Keratinocyte (primary cell): Measurements from ENCODE around the gene RNF149.

ENCODE experiments used
- EZH2 ChIP-seq: IDR thresholded peaks from one replicate; pipeline ENCODE4 v1.6.1; 2012; ENCODE audit warnings: inconsistent platforms, mild to moderate bottlenecking, low read length, moderate library complexity
- TF ChIP-seq, protein P1 (sequence below), 3 experiments: IDR thresholded peaks in 1 of 3; conservative IDR thresholded peaks in 1 of 3; optimal IDR thresholded peaks in 1 of 3; 2 replicates in 2 of 3; 3 replicates in 1 of 3; pipeline versions ENCODE3 to v1.5.1; 2011; ENCODE audit warnings: low read length in 3 of 3, mild to moderate bottlenecking in 3 of 3, moderate library complexity in 2 of 3, control low read depth in 1 of 3, inconsistent platforms in 1 of 3; ENCODE audit not compliant: insufficient read depth in 2 of 3; ENCODE audit errors: extremely low read depth in 1 of 3

DNA sequence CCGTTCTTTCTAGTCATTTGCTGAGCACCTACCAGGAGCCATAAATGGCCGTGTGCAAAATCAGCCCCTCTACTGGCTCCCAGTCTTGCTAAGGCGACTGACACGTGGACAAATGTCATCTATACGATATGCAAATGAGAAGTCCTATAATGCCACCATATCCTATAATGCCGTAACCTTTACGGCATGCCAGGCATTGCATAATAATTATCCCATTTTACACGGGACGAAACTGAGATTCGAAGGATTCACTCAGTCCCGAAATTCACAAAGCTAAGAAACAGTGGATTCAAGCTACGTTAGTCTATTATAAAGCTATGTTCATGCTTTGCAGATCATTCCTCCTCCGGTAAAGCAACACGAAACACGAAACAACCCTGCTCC is 34.1 kb upstream of the RNF149 start:
- TF ChIP-seq, protein P1, sequence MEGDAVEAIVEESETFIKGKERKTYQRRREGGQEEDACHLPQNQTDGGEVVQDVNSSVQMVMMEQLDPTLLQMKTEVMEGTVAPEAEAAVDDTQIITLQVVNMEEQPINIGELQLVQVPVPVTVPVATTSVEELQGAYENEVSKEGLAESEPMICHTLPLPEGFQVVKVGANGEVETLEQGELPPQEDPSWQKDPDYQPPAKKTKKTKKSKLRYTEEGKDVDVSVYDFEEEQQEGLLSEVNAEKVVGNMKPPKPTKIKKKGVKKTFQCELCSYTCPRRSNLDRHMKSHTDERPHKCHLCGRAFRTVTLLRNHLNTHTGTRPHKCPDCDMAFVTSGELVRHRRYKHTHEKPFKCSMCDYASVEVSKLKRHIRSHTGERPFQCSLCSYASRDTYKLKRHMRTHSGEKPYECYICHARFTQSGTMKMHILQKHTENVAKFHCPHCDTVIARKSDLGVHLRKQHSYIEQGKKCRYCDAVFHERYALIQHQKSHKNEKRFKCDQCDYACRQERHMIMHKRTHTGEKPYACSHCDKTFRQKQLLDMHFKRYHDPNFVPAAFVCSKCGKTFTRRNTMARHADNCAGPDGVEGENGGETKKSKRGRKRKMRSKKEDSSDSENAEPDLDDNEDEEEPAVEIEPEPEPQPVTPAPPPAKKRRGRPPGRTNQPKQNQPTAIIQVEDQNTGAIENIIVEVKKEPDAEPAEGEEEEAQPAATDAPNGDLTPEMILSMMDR (optimal IDR thresholded peaks at IDR 0.05 in 1 of 3, IDR thresholded peaks at IDR 0.05 in 1 of 3, conservative IDR thresholded peaks at IDR 0.05 in 1 of 3; ENCODE audit: extremely low read depth in 1 of 3, insufficient read depth in 2 of 3, low read length in 3 of 3): no peak
- no peak for TF ChIP-seq EZH2
